GM18861 (cell line): ENCODE results near the gene HLA-DRB5.
"Not testable (repeated sequence)": the region's sequence is repeated elsewhere in the genome, so short reads cannot be mapped to it uniquely, and the experiment has no call there.

Source experiments
- ATAC-seq: cut with Tn5 transposase; IDR thresholded peaks from one replicate; pipeline ENCODE4 v1.9.1; 2021; ENCODE audit not compliant: unreplicated experiment

The HLA-DRB5 gene

DNA sequence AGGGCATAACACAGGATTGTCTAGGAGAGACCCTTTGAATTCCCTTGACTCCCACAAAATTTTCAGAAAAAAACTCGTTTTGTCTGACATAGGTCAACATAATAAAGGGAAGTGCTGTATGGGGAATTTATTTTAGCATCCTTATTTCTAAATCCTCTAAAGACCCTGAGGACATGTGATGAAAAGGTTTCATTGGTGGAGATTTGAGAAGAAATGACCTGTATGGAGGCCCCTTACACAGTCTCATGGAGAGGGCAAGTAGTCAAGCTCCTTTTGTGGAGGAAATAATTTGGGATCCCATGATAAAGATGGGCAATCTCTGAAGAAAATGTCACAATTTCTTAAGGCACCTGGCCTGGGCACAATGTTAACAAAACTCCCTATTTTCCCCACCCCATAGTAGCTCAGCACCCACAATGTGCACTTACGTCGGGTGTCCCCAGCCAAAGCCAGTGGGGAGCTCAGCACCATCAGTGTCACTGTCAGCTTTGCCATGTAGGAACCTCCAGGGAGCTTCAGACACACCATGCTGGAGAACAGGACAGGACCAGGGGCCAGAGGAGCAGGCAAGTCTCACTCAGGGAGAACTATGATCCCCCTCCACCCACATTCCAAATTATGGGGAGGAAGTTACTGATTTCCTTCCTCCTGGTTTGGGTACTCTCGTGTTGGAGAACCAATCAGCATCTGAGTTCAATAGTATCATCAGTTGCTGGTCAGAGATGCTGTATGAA is at the start of gene HLA-DRB5:
HLA-DRB5 (minus strand) TSS at position 591 of the 734 bp plus-strand sequence; CDS start at position 528, 63 bp downstream.
- ATAC-seq = no peak

DNA sequence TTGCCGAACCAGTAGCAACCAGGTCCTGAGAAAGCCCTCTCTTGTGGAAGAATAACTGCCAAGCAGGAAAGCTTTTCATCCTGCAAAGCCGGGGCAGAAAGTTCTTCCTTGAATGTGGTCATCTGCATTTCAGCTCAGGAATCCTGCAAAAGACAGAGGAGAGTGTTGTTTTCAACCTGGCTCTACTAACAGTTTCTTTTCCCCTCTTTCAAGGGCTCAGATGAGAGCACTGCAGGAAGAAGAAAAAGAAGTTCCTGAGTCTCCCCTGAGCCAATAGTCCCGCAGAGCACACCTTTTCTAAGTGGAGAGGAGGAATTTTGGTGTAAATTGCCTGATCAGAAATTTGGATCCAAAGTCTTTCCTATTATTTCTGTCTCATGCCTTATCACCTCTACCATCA is 48.9 kb upstream of the HLA-DRB5 start:
- ATAC-seq = no peak

DNA sequence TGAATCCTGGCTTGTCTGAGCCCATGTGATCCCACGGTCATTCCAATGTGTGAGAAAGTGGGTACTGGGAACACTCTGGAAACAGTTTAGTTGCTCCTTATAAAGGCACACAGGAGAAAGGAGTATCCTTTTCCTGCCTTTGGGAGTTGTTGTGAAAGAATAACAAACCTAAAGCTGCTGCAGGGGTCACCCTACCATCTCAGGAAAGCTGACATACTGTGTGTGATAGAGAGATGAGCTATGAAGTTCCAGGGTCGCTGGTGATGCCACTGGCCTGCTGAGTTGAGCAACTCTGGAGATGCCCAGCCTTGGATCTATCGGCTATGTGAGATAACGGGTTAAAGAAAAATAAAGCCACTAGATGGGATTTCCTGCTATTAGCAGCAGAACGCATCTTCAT is 47.4 kb upstream of the HLA-DRB5 start:
- not testable (repeated sequence) for ATAC-seq

- no peak for ATAC-seq
These were observed 46.2 kb upstream of the HLA-DRB5 start for GRCh38 chr6:32576250-32576649.

- no peak for ATAC-seq
These were observed 40.3 kb upstream of the HLA-DRB5 start for GRCh38 chr6:32570363-32570905.

- ATAC-seq = no peak
These were observed 38.5 kb upstream of the HLA-DRB5 start for GRCh38 chr6:32568561-32568960.

DNA sequence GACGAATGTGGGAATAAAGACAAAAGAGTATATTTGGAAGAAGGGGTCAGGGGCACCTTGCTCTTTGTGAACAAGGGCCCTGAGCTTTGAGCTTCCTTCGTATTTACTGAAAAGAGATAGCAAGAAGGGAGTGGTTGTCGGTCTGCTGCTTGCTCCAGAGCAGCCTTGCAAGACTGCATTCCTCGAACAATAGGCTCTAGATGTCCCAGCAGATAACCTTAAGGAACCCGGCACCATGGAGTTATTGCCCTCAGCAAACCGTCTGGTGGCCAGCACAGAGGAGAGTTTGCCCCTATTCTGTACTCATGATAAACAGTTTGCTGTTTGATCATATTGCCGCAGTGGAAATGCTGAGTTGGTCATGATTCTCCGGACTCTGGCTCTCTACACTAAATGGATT is 36.9 kb upstream of the HLA-DRB5 start:
- no peak for ATAC-seq

DNA sequence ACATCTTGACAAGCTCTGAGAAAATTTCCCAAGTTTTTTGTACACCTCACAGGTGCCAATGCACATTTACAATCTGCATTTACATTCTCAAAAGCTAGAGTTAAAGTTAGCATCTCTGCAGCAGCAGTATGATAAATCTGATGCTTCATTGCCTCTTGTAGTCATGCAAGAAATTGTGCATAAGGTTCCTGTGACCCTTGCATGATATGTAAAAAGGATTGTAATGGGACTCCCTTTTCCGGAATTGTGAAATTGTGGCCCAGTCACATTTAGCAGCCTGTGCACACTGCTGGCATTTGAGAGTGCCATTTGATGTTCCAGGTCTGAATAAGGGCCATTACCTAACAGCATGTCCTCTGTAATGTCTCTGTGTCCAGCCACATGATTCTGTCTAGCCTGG is 35.4 kb upstream of the HLA-DRB5 start:
- ATAC-seq = no peak

DNA sequence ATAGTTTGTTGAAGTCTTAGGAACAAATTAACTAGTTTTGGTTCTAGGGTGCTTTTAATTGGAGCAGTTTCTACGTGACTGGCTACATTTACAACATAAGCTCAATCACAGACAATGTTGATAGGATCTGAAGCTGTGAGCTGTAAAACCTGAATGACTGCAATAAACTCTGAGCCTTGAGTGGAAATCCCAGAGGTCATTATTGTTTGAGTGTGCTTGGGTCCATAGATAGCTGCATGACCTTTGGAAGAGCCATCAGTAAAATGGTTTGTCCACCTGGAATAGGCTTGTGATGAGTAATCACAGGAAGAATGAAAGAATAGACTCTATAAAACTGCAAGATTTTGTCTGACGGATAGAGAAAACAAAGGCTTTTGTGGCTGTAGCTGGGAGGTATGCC is 32.9 kb upstream of the HLA-DRB5 start:
- no peak for ATAC-seq

GRCh38 chr6:32559747-32560146 is 29.7 kb upstream of the HLA-DRB5 start:
- ATAC-seq = no peak

DNA sequence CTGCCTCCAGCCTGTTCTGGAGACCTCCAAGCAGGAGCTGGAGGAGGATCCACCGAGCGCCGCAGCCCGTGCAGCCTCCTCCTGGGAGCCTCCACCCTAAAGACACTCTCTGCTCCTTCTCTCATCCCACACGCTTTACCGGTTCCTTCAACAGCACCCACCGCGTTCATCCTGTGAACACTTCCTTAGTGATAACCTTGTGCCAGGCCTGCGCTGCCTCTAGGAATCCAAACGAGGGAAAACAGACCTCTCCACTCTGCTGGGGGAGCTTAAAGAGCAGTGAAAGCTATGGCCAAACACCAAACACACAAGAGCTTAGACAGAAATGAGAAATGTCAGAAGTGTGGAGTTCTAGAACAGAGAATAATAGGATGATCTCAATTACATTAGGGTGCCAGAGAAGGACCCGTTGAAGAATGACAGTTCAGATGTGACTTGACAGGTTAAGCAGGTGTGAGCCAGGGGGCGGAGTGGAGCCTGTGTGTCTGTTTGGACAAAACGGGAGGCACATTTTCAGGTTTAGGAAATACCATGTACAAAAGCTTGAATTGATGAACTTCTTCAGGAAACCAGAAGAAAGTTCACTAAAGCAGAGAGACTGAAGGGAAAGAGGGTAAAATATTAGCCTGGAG is 28.5 kb upstream of the HLA-DRB5 start:
- ATAC-seq = no peak

DNA sequence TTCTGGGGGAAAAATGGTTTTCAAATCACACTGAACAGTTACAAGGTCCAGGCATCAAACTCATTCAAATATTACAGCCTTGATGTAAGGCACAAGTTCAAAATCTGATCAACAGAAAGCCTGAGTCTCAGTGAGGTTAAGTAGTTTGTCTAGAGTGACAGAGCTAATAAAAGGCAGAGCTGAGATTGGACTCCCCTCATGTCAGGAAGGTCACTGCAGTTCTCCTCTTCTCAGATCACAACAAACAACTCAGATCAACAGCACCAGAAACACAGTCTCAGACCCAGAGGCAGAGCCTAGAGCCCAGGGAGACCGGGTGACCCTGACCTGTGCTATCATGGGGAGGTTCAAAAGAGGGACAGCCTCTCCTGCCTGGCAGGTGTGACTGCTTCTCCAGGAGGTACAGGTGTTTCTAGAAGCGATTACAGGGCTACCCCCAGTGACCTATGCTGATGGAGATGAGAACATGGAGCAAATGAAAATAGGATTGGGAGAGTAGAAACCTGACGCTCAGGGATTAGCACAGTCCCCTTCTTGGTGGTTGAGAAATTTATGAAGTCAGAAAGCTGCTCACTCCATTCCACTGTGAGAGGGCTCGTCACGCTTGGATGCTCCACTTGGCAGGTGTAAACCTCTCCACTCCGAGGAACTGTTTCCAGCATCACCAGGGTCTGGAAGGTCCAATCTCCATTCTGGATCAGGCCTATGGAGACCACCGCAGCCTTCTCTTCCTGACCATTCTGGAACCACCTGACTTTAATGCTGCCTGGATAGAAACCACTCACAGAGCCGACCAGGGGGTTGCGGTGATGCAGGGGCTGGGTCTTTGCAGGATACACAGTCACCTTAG is 24.3 kb upstream of the HLA-DRB5 start:
- ATAC-seq = no peak

- no peak for ATAC-seq
These were observed 23.1 kb upstream of the HLA-DRB5 start for GRCh38 chr6:32553037-32553742.

DNA sequence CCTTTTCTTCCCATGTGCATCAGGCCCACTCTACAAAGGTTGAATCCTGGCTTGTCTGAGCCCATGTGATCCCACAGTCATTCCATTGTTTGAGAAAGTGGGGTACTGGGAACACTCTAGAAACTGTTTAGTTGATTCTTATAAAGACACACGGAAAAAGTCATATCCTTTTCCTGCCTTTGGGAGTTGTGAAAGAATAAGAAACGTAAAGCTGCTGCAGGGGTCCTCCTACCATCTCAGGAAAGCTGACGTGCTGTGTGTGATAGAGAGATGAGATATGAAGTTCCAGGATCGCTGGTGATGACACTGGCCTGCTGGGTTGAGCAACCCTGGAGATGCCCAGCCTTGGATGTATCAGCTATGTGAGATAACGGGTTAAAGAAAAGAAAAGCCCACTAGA is 21.3 kb upstream of the HLA-DRB5 start:
- no peak for ATAC-seq

GRCh38 chr6:32539839-32540238 is 9.8 kb upstream of the HLA-DRB5 start:
- no peak for ATAC-seq

DNA sequence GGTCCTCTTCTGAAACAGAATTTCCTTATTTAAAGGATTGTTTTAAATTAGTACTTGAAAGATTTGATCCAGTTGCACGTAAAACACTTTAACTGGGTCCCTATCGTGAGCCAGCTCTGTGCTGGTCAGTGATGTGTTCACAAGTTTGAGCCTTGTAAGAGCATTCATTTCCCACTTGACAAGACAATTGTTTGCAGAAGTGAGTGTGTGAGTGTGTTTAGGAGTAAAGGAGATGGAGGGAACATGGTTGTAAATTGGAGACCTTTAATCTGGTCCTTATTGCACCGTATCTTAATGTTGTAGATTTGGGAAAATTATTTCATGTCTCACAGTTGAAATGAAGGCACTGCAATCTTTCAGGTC is 325 bp upstream of the HLA-DRB5 start:
- not testable (repeated sequence) for ATAC-seq

GRCh38 chr6:32522302-32523047 is 7.6 kb downstream of the HLA-DRB5 start:
- ATAC-seq = no peak

GRCh38 chr6:32519910-32520258 is 10.2 kb downstream of the HLA-DRB5 start:
- no peak for ATAC-seq

GRCh38 chr6:32519118-32519909 is 10.8 kb downstream of the HLA-DRB5 start:
- no peak for ATAC-seq
